HepG2 (cell line): ENCODE measurements around the gene DCAF6.

Experiments
- IRF2 ChIP-seq: IDR thresholded peaks from 2 replicates; pipeline ENCODE4 v1.6.1; 2018; ENCODE audit warnings: missing genetic modification reagents, missing compliant biosample characterization
- TF ChIP-seq, protein P1 (sequence below): sonication (generic); formaldehyde crosslinking; IDR thresholded peaks from 2 replicates; pipeline ENCODE4 v1.5.0; 2020; ENCODE audit warnings: mild to moderate bottlenecking, missing genetic modification reagents

DNA sequence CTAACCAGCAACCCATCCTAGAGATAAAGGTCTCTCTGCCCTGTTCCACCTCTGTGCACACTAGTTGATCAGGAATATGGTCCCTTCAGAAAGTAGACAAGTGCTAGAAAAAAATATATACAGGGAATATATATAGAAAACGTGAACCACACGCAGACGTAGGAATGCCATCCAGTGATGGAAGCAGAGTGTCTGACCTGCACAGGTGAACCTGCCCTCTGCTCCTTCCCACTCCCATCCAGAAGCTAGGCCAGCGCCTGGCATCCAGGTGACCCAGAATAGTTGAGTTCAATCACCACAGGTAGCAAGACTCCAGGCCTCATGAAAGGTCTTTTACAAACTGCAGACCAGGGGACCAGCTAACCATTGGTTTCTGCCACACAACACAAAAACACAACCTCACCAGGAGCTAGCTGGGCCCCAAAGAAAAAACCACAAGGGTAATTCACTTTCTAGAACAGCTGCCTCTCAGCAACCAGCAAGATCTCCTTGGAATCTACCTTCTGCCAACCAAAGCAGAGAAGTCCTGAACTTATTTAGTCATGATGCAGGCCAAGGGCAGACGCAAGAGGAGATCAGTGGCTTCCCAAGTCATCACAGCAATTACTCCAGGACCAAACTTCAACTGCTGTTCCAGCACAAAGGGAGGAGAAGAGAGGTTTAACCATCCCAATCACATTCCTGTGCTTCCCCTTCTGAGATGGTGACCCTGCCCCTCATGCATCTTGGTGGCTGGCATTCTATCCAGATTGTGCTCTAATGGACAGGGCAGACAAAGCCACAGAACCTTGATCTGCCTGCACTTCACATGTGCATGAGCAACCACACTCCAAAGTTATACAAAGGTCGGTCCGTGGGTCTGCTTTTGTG lies 147.2 kb downstream of the DCAF6 start:
- TF ChIP-seq, protein P1, sequence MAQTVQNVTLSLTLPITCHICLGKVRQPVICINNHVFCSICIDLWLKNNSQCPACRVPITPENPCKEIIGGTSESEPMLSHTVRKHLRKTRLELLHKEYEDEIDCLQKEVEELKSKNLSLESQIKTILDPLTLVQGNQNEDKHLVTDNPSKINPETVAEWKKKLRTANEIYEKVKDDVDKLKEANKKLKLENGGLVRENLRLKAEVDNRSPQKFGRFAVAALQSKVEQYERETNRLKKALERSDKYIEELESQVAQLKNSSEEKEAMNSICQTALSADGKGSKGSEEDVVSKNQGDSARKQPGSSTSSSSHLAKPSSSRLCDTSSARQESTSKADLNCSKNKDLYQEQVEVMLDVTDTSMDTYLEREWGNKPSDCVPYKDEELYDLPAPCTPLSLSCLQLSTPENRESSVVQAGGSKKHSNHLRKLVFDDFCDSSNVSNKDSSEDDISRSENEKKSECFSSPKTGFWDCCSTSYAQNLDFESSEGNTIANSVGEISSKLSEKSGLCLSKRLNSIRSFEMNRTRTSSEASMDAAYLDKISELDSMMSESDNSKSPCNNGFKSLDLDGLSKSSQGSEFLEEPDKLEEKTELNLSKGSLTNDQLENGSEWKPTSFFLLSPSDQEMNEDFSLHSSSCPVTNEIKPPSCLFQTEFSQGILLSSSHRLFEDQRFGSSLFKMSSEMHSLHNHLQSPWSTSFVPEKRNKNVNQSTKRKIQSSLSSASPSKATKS (CRISPR knock-in tag): no peak
- no peak for TF ChIP-seq IRF2 (CRISPR knock-in tag)
